ENCODE results near the gene FYCO1.

- TF ChIP-seq, protein P1, sequence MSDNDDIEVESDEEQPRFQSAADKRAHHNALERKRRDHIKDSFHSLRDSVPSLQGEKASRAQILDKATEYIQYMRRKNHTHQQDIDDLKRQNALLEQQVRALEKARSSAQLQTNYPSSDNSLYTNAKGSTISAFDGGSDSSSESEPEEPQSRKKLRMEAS (IDR thresholded peaks at IDR 0.05) = no peak
- TF ChIP-seq POLR2A (IDR thresholded peaks at IDR 0.05; ENCODE audit: control extremely low read depth in 1 of 2, low read depth in 2 of 2, low read length in 2 of 2) (no peak), CTCF (IDR thresholded peaks at IDR 0.05; ENCODE audit: control extremely low read depth in 1 of 3, insufficient read depth in 1 of 3, low read depth in 1 of 3, low read length in 3 of 3) (no peak), KDM5A (IDR thresholded peaks at IDR 0.05; ENCODE audit: low read length) (no peak), YY1 (IDR thresholded peaks at IDR 0.05; ENCODE audit: low read depth, low read length) (no peak), ATF2 (IDR thresholded peaks at IDR 0.05; ENCODE audit: low read length) (no peak), NRF1 (IDR thresholded peaks at IDR 0.05; ENCODE audit: low read depth, low read length) (no peak), ZNF274 (IDR thresholded peaks at IDR 0.05; ENCODE audit: borderline replicate concordance, extremely low read depth, low read length) (no peak), CHD2 (IDR thresholded peaks at IDR 0.05; ENCODE audit: low read length) (no peak), KDM4A (IDR thresholded peaks at IDR 0.05; ENCODE audit: low read depth, low read length, severe bottlenecking) (no peak), PHF8 (conservative IDR thresholded peaks at IDR 0.05; ENCODE audit: low read depth, low read length) (no peak), EZH2 (IDR thresholded peaks at IDR 0.05; ENCODE audit: low read depth, low read length, severe bottlenecking) (no peak)
These were observed 36.4 kb downstream of the FYCO1 start for GRCh38 chr3:45959201-45959600.
